Astrocyte of the spinal cord (primary cell): ENCODE measurements around the gene SELENON.

Experiments used
- DNase-seq: peaks from one replicate; pipeline ENCODE4 v3.0.0; 2011; ENCODE audit warnings: low read depth, low spot score
- H3K4me3 ChIP-seq: 2 replicates; pipeline ENCODE4 v1.5.1; 2011; ENCODE audit warnings: low read depth, mild to moderate bottlenecking, low read length, moderate library complexity
- CTCF ChIP-seq: IDR thresholded peaks from 2 replicates; pipeline ENCODE4 v1.5.1; 2012; ENCODE audit warnings: low read depth, mild to moderate bottlenecking, low read length, inconsistent platforms
- in situ Hi-C: cut with HindIII; loops from 2 replicates; pipeline ENCODE4 v1.10.0; 2017; ENCODE audit warnings: low sequenced_read_pairs

SELENON gene

GRCh38 chr1:25785333-25786067 is 14.5 kb upstream of the SELENON start:
- no peak for DNase-seq
- TF ChIP-seq CTCF, result no peak
- in situ Hi-C loops, result no loop called here
- no peak overlapping the region for H3K4me3 ChIP-seq

GRCh38 chr1:25786887-25787759 is 12.9 kb upstream of the SELENON start:
- DNase-seq, result no peak
- in situ Hi-C loops, result no loop called here
- H3K4me3 ChIP-seq, result no peak overlapping the region
- TF ChIP-seq CTCF, result no peak

GRCh38 chr1:25787760-25788166 is 12.2 kb upstream of the SELENON start:
- DNase-seq, result no peak
- TF ChIP-seq CTCF, result no peak
- in situ Hi-C loops, result no loop called here

GRCh38 chr1:25790472-25790871 is 9.5 kb upstream of the SELENON start:
- in situ Hi-C loops, result no loop called here
- no peak for DNase-seq
- no peak for TF ChIP-seq CTCF
- H3K4me3 ChIP-seq, result no peak overlapping the region

More at GRCh38 chr1:25787760-25788166, 12.2 kb upstream of the SELENON start:
- H3K4me3 ChIP-seq, result no peak overlapping the region

- no peak for DNase-seq
- TF ChIP-seq CTCF, result no peak
- H3K4me3 ChIP-seq, result no peak overlapping the region
- in situ Hi-C loops, result no loop called here
Observed at GRCh38 chr1:25792115-25792514, 7.9 kb upstream of the SELENON start.

GRCh38 chr1:25793585-25794170 is 6.3 kb upstream of the SELENON start:
- in situ Hi-C loops, result no loop called here
- no peak for DNase-seq

More at GRCh38 chr1:25793585-25794170, 6.3 kb upstream of the SELENON start:
- TF ChIP-seq CTCF, result no peak
- no peak overlapping the region for H3K4me3 ChIP-seq
